GM12865 (cell line): Measurements from ENCODE around the gene TRIB2.

Experiments
- DNase-seq: peaks from one replicate; pipeline ENCODE4 v3.0.0; 2010; ENCODE audit warnings: low read depth
- H3K4me3 ChIP-seq: 2 replicates; pipeline ENCODE4 v1.5.1; 2011; ENCODE audit warnings: mild to moderate bottlenecking, low read depth, low read length, control low read depth
- TF ChIP-seq, protein P1 (sequence below): IDR thresholded peaks from 2 replicates; pipeline ENCODE4 v1.5.1; 2011; ENCODE audit warnings: low read length, control low read depth, low read depth, inconsistent platforms; ENCODE audit not compliant: insufficient read depth; ENCODE audit errors: missing control alignments

TRIB2 gene

GRCh38 chr2:12716282-12717190 lies at the start of gene TRIB2:
Gene TRIB2, plus strand, starts transcription at chr2:12716936. Its CDS starts 1,372 bp downstream, at chr2:12718308.
- peak; percentile 94 for DNase-seq
- TF ChIP-seq, protein P1, sequence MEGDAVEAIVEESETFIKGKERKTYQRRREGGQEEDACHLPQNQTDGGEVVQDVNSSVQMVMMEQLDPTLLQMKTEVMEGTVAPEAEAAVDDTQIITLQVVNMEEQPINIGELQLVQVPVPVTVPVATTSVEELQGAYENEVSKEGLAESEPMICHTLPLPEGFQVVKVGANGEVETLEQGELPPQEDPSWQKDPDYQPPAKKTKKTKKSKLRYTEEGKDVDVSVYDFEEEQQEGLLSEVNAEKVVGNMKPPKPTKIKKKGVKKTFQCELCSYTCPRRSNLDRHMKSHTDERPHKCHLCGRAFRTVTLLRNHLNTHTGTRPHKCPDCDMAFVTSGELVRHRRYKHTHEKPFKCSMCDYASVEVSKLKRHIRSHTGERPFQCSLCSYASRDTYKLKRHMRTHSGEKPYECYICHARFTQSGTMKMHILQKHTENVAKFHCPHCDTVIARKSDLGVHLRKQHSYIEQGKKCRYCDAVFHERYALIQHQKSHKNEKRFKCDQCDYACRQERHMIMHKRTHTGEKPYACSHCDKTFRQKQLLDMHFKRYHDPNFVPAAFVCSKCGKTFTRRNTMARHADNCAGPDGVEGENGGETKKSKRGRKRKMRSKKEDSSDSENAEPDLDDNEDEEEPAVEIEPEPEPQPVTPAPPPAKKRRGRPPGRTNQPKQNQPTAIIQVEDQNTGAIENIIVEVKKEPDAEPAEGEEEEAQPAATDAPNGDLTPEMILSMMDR = peak; percentile 5
- H3K4me3 ChIP-seq = peak within 1 kb of the TSS; percentile 82

- no peak overlapping the region for H3K4me3 ChIP-seq
- TF ChIP-seq, protein P1 = no peak
- no peak for DNase-seq
These were observed 47.7 kb upstream of the TRIB2 start for GRCh38 chr2:12669036-12669435.

DNA sequence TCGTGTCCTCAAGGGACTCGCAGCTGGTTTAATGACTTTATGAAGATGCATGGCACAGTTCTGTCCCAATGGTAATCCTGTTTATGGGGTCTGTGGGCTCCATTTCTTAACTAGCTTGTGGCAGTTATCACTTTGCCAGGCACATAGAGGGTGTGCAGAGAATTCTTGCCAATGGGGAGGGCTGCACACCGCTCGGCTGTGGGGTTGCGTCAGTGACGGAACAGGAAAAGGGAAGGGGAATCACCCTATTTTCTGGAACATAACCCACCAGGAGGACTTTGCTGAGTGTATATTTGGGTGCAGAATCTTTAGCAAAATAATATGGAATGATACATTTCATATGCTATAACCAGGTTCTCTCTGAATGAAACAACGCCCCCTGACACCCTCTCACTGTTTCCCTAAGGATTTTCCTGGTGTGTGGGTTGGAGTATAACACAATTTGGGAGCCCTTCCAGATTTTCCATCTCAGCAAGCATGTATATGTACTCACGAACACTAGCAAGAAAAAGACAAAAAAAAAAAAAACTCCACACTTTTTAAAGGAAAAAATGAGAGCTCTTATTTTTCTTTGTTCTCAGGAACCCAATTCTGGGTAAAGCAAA lies 43.9 kb upstream of the TRIB2 start:
- TF ChIP-seq, protein P1 = no peak
- no peak for DNase-seq
- no peak overlapping the region for H3K4me3 ChIP-seq

DNA sequence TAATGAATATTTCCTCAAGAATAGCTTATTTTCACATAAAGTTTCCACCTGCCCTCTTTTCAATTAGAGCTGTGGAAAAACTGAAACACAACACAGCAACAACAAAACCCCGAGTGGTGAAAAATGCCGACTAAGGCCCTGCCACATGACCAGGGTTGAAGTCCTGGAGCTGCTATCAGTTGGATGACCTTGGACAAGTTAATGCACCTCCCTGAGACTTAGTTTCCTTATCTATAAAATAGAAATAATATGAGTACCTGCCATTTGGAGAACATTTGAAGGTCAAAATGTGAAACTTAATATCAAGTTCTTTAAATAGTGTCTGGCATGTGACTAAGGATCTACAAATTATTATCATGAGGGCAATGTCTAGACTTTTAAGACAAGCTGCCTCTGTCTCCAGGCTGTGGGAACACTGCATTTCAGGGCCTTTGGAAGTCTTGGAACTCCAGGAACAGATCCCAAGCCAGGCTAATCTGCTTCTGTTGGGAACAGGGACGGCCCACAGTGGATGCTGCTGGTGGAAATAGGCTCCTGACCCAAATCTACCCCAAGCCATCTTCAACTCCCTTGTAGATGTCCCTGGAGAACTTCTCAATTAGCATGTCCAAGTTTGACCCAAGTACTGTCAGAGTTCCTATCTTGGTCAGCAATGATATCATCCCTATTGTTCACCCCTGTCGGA lies 42.0 kb upstream of the TRIB2 start:
- H3K4me3 ChIP-seq = no peak overlapping the region
- TF ChIP-seq, protein P1 = no peak
- DNase-seq = no peak

- DNase-seq = no peak
- H3K4me3 ChIP-seq = no peak overlapping the region
- TF ChIP-seq, protein P1 = no peak
These were observed 41.4 kb upstream of the TRIB2 start for GRCh38 chr2:12675352-12675795.

GRCh38 chr2:12675801-12676200 lies 40.9 kb upstream of the TRIB2 start:
- no peak overlapping the region for H3K4me3 ChIP-seq
- no peak for DNase-seq
- TF ChIP-seq, protein P1 = no peak
